IMR-90 (cell line): ENCODE data around the gene SLC39A8. TPM values are rescaled to one million over a fixed set of nuclear protein-coding genes. Genes with fewer than 3 reads are reported as not detected.

Source experiments
- ATAC-seq: fragments of 200-7000 bp; cut with Tn5 transposase; 2 replicates; pipeline ENCODE4 v1.9.1; 2020; ENCODE audit warnings: low read depth, mild to moderate bottlenecking, moderate library complexity
- BruUV-seq: library from RNA; stranded (reverse); fragments of 400-500 nt; replicated peaks from 2 replicates; lab custom pipeline; 2021; lab: Mats Ljungman, UMichigan
- CTCF ChIA-PET: fragments of 300-600 bp; formaldehyde crosslinking; extraction: SDS; loops from one replicate; lab custom pipeline; 2021; ENCODE audit warnings: antibody characterized with exemption; lab: Yijun Ruan, JAX
- POLR2A ChIA-PET: fragments of 300-600 bp; sonication (Branson Sonifier 250); formaldehyde crosslinking; loops from one replicate; lab custom pipeline; 2022; ENCODE audit warnings: antibody characterized with exemption; ENCODE audit not compliant: unreplicated experiment; lab: Charles Lee
- DNase-seq: peaks from one replicate; pipeline ENCODE4 v3.0.0; 2013
- H2AFZ ChIP-seq: replicated peaks from 2 replicates; pipeline ENCODE3; 2013; ENCODE audit warnings: low read length, mild to moderate bottlenecking; ENCODE audit not compliant: poor library complexity
- H2AK5ac ChIP-seq: 2 replicates; pipeline ENCODE4 v1.6.1; 2013; ENCODE audit warnings: low read depth, low read length, inconsistent platforms
- H2AK9ac ChIP-seq: replicated peaks from 2 replicates; pipeline ENCODE3; 2013; ENCODE audit warnings: mild to moderate bottlenecking, low read depth, low read length, moderate library complexity; ENCODE audit not compliant: poor library complexity
- H2BK120ac ChIP-seq: 2 replicates; pipeline ENCODE4 v1.6.1; 2013; ENCODE audit warnings: low read depth, low read length, inconsistent platforms
- H2BK15ac ChIP-seq: 3 replicates; pipeline ENCODE4 v1.6.1; 2013; ENCODE audit warnings: low read depth, low read length, inconsistent platforms
- H2BK20ac ChIP-seq: 2 replicates; pipeline ENCODE4 v1.6.1; 2013; ENCODE audit warnings: low read depth, mild to moderate bottlenecking, inconsistent platforms, low read length, moderate library complexity
- H2BK5ac ChIP-seq: 2 replicates; pipeline ENCODE4 v1.6.1; 2013; ENCODE audit warnings: mild to moderate bottlenecking, low read depth, low read length, inconsistent platforms; ENCODE audit not compliant: poor library complexity, severe bottlenecking
- H3K14ac ChIP-seq: replicated peaks from 2 replicates; pipeline ENCODE4 v1.6.1; 2013; ENCODE audit warnings: low read depth, low read length, inconsistent platforms
- H3K18ac ChIP-seq: 2 replicates; pipeline ENCODE4 v1.6.1; 2013; ENCODE audit warnings: low read depth, low read length, control low read depth
- H3K23ac ChIP-seq: 2 replicates; pipeline ENCODE4 v1.6.1; 2013; ENCODE audit warnings: low read depth, low read length, inconsistent platforms
- H3K27ac ChIP-seq: 2 replicates; pipeline ENCODE4 v1.5.1; 2013; ENCODE audit warnings: mild to moderate bottlenecking, control low read depth, low read length; ENCODE audit not compliant: insufficient read depth
- H3K27me3 ChIP-seq: 2 replicates; pipeline ENCODE4 v1.6.1; 2013; ENCODE audit warnings: low read length; ENCODE audit not compliant: control insufficient read depth, insufficient read depth
- H3K36me3 ChIP-seq: 2 replicates; pipeline ENCODE4 v1.6.1; 2013; ENCODE audit warnings: low read length, mixed read lengths; ENCODE audit not compliant: control insufficient read depth, insufficient read depth
- H3K4ac ChIP-seq: 2 replicates; pipeline ENCODE4 v1.6.1; 2013; ENCODE audit warnings: low read depth, low read length, inconsistent platforms
- H3K4me1 ChIP-seq: 2 replicates; pipeline ENCODE4 v1.6.1; 2013; ENCODE audit warnings: low read length, mixed read lengths; ENCODE audit not compliant: control insufficient read depth, insufficient read depth
- H3K4me2 ChIP-seq: 2 replicates; pipeline ENCODE4 v1.6.1; 2013; ENCODE audit warnings: low read depth, mild to moderate bottlenecking, control low read depth, low read length, moderate library complexity
- H3K4me3 ChIP-seq: 2 replicates; pipeline ENCODE4 v1.5.1; 2013; ENCODE audit warnings: low read depth, mild to moderate bottlenecking, control low read depth, low read length, moderate library complexity; ENCODE audit not compliant: insufficient read depth
- H3K56ac ChIP-seq: 2 replicates; pipeline ENCODE4 v1.6.1; 2013; ENCODE audit warnings: low read length, inconsistent platforms; ENCODE audit not compliant: insufficient read depth; ENCODE audit errors: extremely low read depth
- H3K79me1 ChIP-seq, 2 experiments: 2 replicates each; pipeline ENCODE4 v1.6.1; 2013; ENCODE audit warnings: low read length in 2 of 2, inconsistent platforms in 1 of 2, low read depth in 1 of 2
- H3K9ac ChIP-seq: 2 replicates; pipeline ENCODE4 v1.6.1; 2013; ENCODE audit warnings: low read depth, low read length, control low read depth
- H3K9me1 ChIP-seq: 2 replicates; pipeline ENCODE4 v1.6.1; 2013; ENCODE audit warnings: low read length, inconsistent platforms; ENCODE audit not compliant: insufficient read depth
- H3K9me3 ChIP-seq: 2 replicates; pipeline ENCODE4 v1.6.1; 2013; ENCODE audit warnings: low read length; ENCODE audit not compliant: control insufficient read depth, insufficient read depth
- H4K20me1 ChIP-seq: 2 replicates; pipeline ENCODE4 v1.6.1; 2013; ENCODE audit warnings: low read length, inconsistent platforms; ENCODE audit not compliant: insufficient read depth
- H4K5ac ChIP-seq: 2 replicates; pipeline ENCODE4 v1.6.1; 2013; ENCODE audit warnings: mild to moderate bottlenecking, low read depth, low read length, control low read depth
- H4K8ac ChIP-seq, 2 experiments: 2 replicates each; pipeline ENCODE4 v1.6.1; 2013; ENCODE audit warnings: low read depth in 2 of 2, low read length in 2 of 2, control low read depth in 1 of 2, inconsistent platforms in 1 of 2
- H4K91ac ChIP-seq: 2 replicates; pipeline ENCODE4 v1.6.1; 2013; ENCODE audit warnings: low read depth, low read length, inconsistent platforms; ENCODE audit not compliant: insufficient read depth
- BHLHE40 ChIP-seq: fragments of 150-350 bp; IDR thresholded peaks from 2 replicates; pipeline ENCODE4 v1.6.1; 2016; ENCODE audit warnings: mild to moderate bottlenecking, low read depth, low read length
- CEBPB ChIP-seq: IDR thresholded peaks from 2 replicates; pipeline ENCODE4 v1.6.1; 2012; ENCODE audit warnings: low read depth, low read length, improper control_type of control experiment
- CHD1 ChIP-seq: IDR thresholded peaks from 2 replicates; pipeline ENCODE4 v1.6.1; 2012; ENCODE audit warnings: low read depth, low read length, improper control_type of control experiment
- CTCF ChIP-seq: conservative IDR thresholded peaks from 2 replicates; pipeline ENCODE4 v1.5.1; 2012; ENCODE audit warnings: mild to moderate bottlenecking, low read depth, low read length, improper control_type of control experiment
- FOS ChIP-seq: fragments of 150-350 bp; IDR thresholded peaks from 2 replicates; pipeline ENCODE4 v1.6.1; 2016; ENCODE audit warnings: low read depth, low read length
- MAFK ChIP-seq: IDR thresholded peaks from 2 replicates; pipeline ENCODE4 v1.6.1; 2012; ENCODE audit warnings: low read depth, low read length, improper control_type of control experiment
- MAZ ChIP-seq: IDR thresholded peaks from 2 replicates; pipeline ENCODE4 v1.6.1; 2012; ENCODE audit warnings: low read depth, mild to moderate bottlenecking, low read length, improper control_type of control experiment, moderate library complexity, borderline replicate concordance
- MXI1 ChIP-seq: IDR thresholded peaks from 2 replicates; pipeline ENCODE4 v1.6.1; 2012; ENCODE audit warnings: low read depth, mild to moderate bottlenecking, low read length, moderate library complexity, borderline replicate concordance
- NFE2L2 ChIP-seq: fragments of 150-350 bp; IDR thresholded peaks from 2 replicates; pipeline ENCODE4 v1.6.1; 2016; ENCODE audit warnings: low read depth, mild to moderate bottlenecking, low read length
- POLR2A ChIP-seq: IDR thresholded peaks from 2 replicates; pipeline ENCODE4 v1.6.1; 2012; ENCODE audit warnings: mild to moderate bottlenecking, low read depth, low read length
- RAD21 ChIP-seq: IDR thresholded peaks from 2 replicates; pipeline ENCODE4 v1.6.1; 2012; ENCODE audit warnings: low read length, improper control_type of control experiment
- RCOR1 ChIP-seq: IDR thresholded peaks from 2 replicates; pipeline ENCODE4 v1.6.1; 2012; ENCODE audit warnings: mild to moderate bottlenecking, low read length, improper control_type of control experiment; ENCODE audit not compliant: insufficient replicate concordance
- RFX5 ChIP-seq: IDR thresholded peaks from 2 replicates; pipeline ENCODE4 v1.8.0; 2012; ENCODE audit warnings: low read depth, mild to moderate bottlenecking, low read length, moderate library complexity
- SMC3 ChIP-seq: fragments of 150-350 bp; IDR thresholded peaks from 2 replicates; pipeline ENCODE4 v1.6.1; 2016; ENCODE audit warnings: low read depth, mild to moderate bottlenecking, antibody characterized with exemption, low read length, moderate library complexity
- USF2 ChIP-seq: fragments of 150-350 bp; IDR thresholded peaks from 2 replicates; pipeline ENCODE4 v1.6.1; 2017; ENCODE audit warnings: mild to moderate bottlenecking, antibody characterized with exemption, low read length, low read depth
- WGBS, 2 experiments: methylation state at CpG; one replicate each; pipeline versions ENCODE4 v1.1.5 to v1.1.7; 2013; ENCODE audit warnings: missing lambda C conversion rate in 2 of 2; ENCODE audit not compliant: insufficient read length in 1 of 2; ENCODE audit errors: extremely low coverage in 2 of 2; 5-methylcytosine and 5-hydroxymethylcytosine counted together
- dilution Hi-C: fragments of 300-500 bp; cut with HindIII; formaldehyde crosslinking; loops from one replicate; pipeline ENCODE4 v1.14.3; 2018; ENCODE audit warnings: low sequenced_read_pairs; ENCODE audit not compliant: unreplicated experiment
- in situ Hi-C: fragments of 300-500 bp; cut with MboI; formaldehyde crosslinking; loops from 3 replicates; pipeline ENCODE4 v1.14.3; 2019; ENCODE audit warnings: low sequenced_read_pairs, inconsistent platforms, mixed read lengths
- intact Hi-C: fragments of 100-400 bp; cut with micrococcal nuclease; formaldehyde crosslinking; loops from 2 replicates; pipeline ENCODE4 v1.10.0; 2022
- polyA plus RNA-seq, 3 experiments: library from polyadenylated mRNA; depleted of rRNA; stranded (reverse); fragments of >200 nt; gene quantifications; 2 replicates each; pipeline ENCODE4 v1.2.3, GENCODE V29; 2012; ENCODE audit warnings: low replicate concordance in 1 of 3
- total RNA-seq: library from RNA; depleted of rRNA; stranded (reverse); fragments of >200 nt; gene quantifications from 2 replicates; pipeline ENCODE4 v1.2.3, GENCODE V29; 2012

The SLC39A8 gene
- total and polyA plus RNA-seq, 2 of the 4 experiments (the other 2 are of a cell fraction) = 0.05 to 0.18 TPM

- no peak for TF ChIP-seq RCOR1
Measured at GRCh38 chr4:102352781-102353180, 7.5 kb upstream of the SLC39A8 start (continued).

GRCh38 chr4:102350634-102351033 is 5.4 kb upstream of the SLC39A8 start:
- Histone ChIP-seq H4K8ac (no peak overlapping the region), H3K4me3 (no peak overlapping the region), H3K23ac (no peak overlapping the region), H2AK9ac (no peak overlapping the region), H3K56ac (no peak overlapping the region), H4K5ac (no peak overlapping the region), H3K4me1 (no peaks in the 10 kb centered on the region), H2BK120ac (no peak overlapping the region), H3K4me2 (no peak overlapping the region), H2BK20ac (no peak overlapping the region), H3K14ac (no peak overlapping the region), H3K9me3 (no peaks in the 10 kb centered on the region), H3K9ac (no peak overlapping the region), H2BK15ac (no peak overlapping the region), H3K4ac (no peak overlapping the region), H3K27me3 (peaks cover 11% of the 10 kb centered on the region), H3K79me1 (no peaks in the 10 kb centered on the region), H2BK5ac (no peak overlapping the region), H4K20me1 (no peaks in the 10 kb centered on the region), H2AK5ac (no peak overlapping the region), H3K9me1 (no peaks in the 10 kb centered on the region), H4K91ac (no peak overlapping the region), H2AFZ (no peak overlapping the region), H3K18ac (no peak overlapping the region), H3K36me3 (no peaks in the 10 kb centered on the region), H3K27ac (no peak overlapping the region)
- in situ Hi-C loops = no loop called here
- dilution Hi-C loops = no loop called here
- no peak for DNase-seq
- CTCF ChIA-PET = no interaction called here
- no peak for ATAC-seq
- POLR2A ChIA-PET = no interaction called here
- BruUV-seq = no TSS peak
- intact Hi-C loops = no loop called here
- 27% methylated on average over 1 of the region's 2 CpGs; no CpG with 5 or more reads in 1 of the 2 experiments for WGBS, 2 experiments
- TF ChIP-seq BHLHE40 (no peak), SMC3 (no peak), CEBPB (no peak), RCOR1 (no peak), POLR2A (no peak), MAZ (no peak), RFX5 (no peak), CTCF (no peak), MXI1 (no peak), MAFK (no peak), NFE2L2 (no peak), FOS (no peak), USF2 (no peak), CHD1 (no peak), RAD21 (no peak)
